Stimulated activated CD4-positive, alpha-beta T cell treated with anti-CD3 and anti-CD28 coated beads, Interleukin-1b, Interleukin-23, amount 100 ng/mL, for 1 hour (primary cell): Measurements from ENCODE around the gene SGCD.

ENCODE experiments used
- DNase-seq, 2 donors: peaks; one replicate each; pipeline ENCODE4 v3.0.0-alpha.2; 2020; ENCODE audit warnings: low read depth in 2 of 2

Gene SGCD

GRCh38 chr5:156361436-156362109 lies 34.6 kb downstream of the SGCD start:
- no peak for DNase-seq

GRCh38 chr5:156363861-156364260 lies 36.9 kb downstream of the SGCD start:
- no peak for DNase-seq

GRCh38 chr5:156366521-156366920 lies 39.6 kb downstream of the SGCD start:
- no peak for DNase-seq

GRCh38 chr5:156367597-156367996 lies 40.6 kb downstream of the SGCD start:
- DNase-seq, result no peak

- DNase-seq, result no peak
Measured at GRCh38 chr5:156375895-156376495, 49.0 kb downstream of the SGCD start.

GRCh38 chr5:156376751-156377150 lies 49.8 kb downstream of the SGCD start:
- no peak for DNase-seq

- DNase-seq, result no peak
Measured at GRCh38 chr5:156378159-156378558, 51.2 kb downstream of the SGCD start.

- DNase-seq, result no peak
Measured at GRCh38 chr5:156379206-156379605, 52.2 kb downstream of the SGCD start.

- no peak for DNase-seq
Measured at GRCh38 chr5:156380848-156381247, 53.9 kb downstream of the SGCD start.

GRCh38 chr5:156383510-156384265 lies 56.7 kb downstream of the SGCD start:
- DNase-seq, result no peak

GRCh38 chr5:156385416-156385815 lies 58.5 kb downstream of the SGCD start:
- DNase-seq, result no peak

GRCh38 chr5:156386976-156387375 lies 60.0 kb downstream of the SGCD start:
- DNase-seq, result no peak

GRCh38 chr5:156387391-156387790 lies 60.4 kb downstream of the SGCD start:
- DNase-seq, result no peak

GRCh38 chr5:156388233-156388632 lies 61.3 kb downstream of the SGCD start:
- no peak for DNase-seq

- DNase-seq, result no peak
Measured at GRCh38 chr5:156391139-156391538, 64.2 kb downstream of the SGCD start.

GRCh38 chr5:156393980-156394379 lies 67.0 kb downstream of the SGCD start:
- no peak for DNase-seq

GRCh38 chr5:156394642-156395305 lies 67.8 kb downstream of the SGCD start:
- no peak for DNase-seq

GRCh38 chr5:156395306-156395675 lies 68.3 kb downstream of the SGCD start:
- no peak for DNase-seq

- DNase-seq, result no peak
Measured at GRCh38 chr5:156396063-156396829, 69.3 kb downstream of the SGCD start.

- no peak for DNase-seq
Measured at GRCh38 chr5:156396830-156397081, 69.8 kb downstream of the SGCD start.

GRCh38 chr5:156399323-156399722 lies 72.4 kb downstream of the SGCD start:
- no peak for DNase-seq
